Skeletal muscle satellite cell (primary cell): Measurements from ENCODE around the gene SLC6A18.

Experiments
- H3K27me3 ChIP-seq: 2 replicates; pipeline ENCODE4 v1.7.0; 2013; ENCODE audit warnings: low read length; ENCODE audit not compliant: control insufficient read depth, insufficient read depth
- H3K36me3 ChIP-seq: 2 replicates; pipeline ENCODE4 v1.7.0; 2013; ENCODE audit warnings: mild to moderate bottlenecking, control low read depth, low read length; ENCODE audit not compliant: insufficient read depth
- H3K4me1 ChIP-seq: 2 replicates; pipeline ENCODE4 v1.7.0; 2013; ENCODE audit warnings: low read length; ENCODE audit not compliant: control insufficient read depth, insufficient read depth
- H3K4me2 ChIP-seq: 2 replicates; pipeline ENCODE4 v1.7.0; 2013; ENCODE audit warnings: mild to moderate bottlenecking, low read length
- H3K4me3 ChIP-seq: 2 replicates; pipeline ENCODE4 v1.7.0; 2013; ENCODE audit warnings: low read length
- H3K9ac ChIP-seq: 2 replicates; pipeline ENCODE4 v1.7.0; 2013; ENCODE audit warnings: mild to moderate bottlenecking, low read depth, low read length, moderate library complexity
- H3K9me3 ChIP-seq: replicated peaks from 2 replicates; pipeline ENCODE4 v1.7.0; 2013; ENCODE audit warnings: mild to moderate bottlenecking, control low read depth, low read length

SLC6A18 gene

GRCh38 chr5:1229822-1230221, 4.6 kb downstream of the SLC6A18 start:
- no peak overlapping the region for H3K4me2 ChIP-seq
- H3K36me3 ChIP-seq, result no peaks in the 10 kb centered on the region
- H3K27me3 ChIP-seq, result peaks cover 2% of the 10 kb centered on the region
- H3K9ac ChIP-seq, result no peak overlapping the region
- no peaks in the 10 kb centered on the region for H3K4me1 ChIP-seq
- peaks cover 2% of the 10 kb centered on the region for H3K9me3 ChIP-seq
- no peak overlapping the region for H3K4me3 ChIP-seq

- peaks cover 7% of the 10 kb centered on the region for H3K9me3 ChIP-seq
- peaks cover 2% of the 10 kb centered on the region for H3K27me3 ChIP-seq
- no peak overlapping the region for H3K9ac ChIP-seq
- H3K36me3 ChIP-seq, result no peaks in the 10 kb centered on the region
- H3K4me1 ChIP-seq, result no peaks in the 10 kb centered on the region
- no peak overlapping the region for H3K4me3 ChIP-seq
- H3K4me2 ChIP-seq, result no peak overlapping the region
These were observed 5.4 kb downstream of the SLC6A18 start for GRCh38 chr5:1230551-1230950.

GRCh38 chr5:1231354-1231905, 6.2 kb downstream of the SLC6A18 start:
- Histone ChIP-seq H3K36me3 (no peaks in the 10 kb centered on the region), H3K4me1 (no peaks in the 10 kb centered on the region), H3K27me3 (peaks cover 2% of the 10 kb centered on the region), H3K4me3 (no peak overlapping the region), H3K4me2 (no peak overlapping the region), H3K9ac (no peak overlapping the region), H3K9me3 (peaks cover 16% of the 10 kb centered on the region)

GRCh38 chr5:1232780-1233179, 7.6 kb downstream of the SLC6A18 start:
- H3K4me1 ChIP-seq, result no peaks in the 10 kb centered on the region
- H3K4me3 ChIP-seq, result no peak overlapping the region
- peaks cover 2% of the 10 kb centered on the region for H3K27me3 ChIP-seq
- no peaks in the 10 kb centered on the region for H3K36me3 ChIP-seq
- H3K9me3 ChIP-seq, result peaks cover 16% of the 10 kb centered on the region
- H3K9ac ChIP-seq, result no peak overlapping the region
- H3K4me2 ChIP-seq, result no peak overlapping the region

GRCh38 chr5:1235379-1235778, 10.2 kb downstream of the SLC6A18 start:
- Histone ChIP-seq H3K4me2 (no peak overlapping the region), H3K9ac (no peak overlapping the region), H3K4me1 (no peaks in the 10 kb centered on the region), H3K27me3 (no peaks in the 10 kb centered on the region), H3K36me3 (no peaks in the 10 kb centered on the region), H3K4me3 (no peak overlapping the region), H3K9me3 (peaks cover 16% of the 10 kb centered on the region)

GRCh38 chr5:1235838-1236237, 10.7 kb downstream of the SLC6A18 start:
- H3K4me1 ChIP-seq, result no peaks in the 10 kb centered on the region
- H3K4me3 ChIP-seq, result no peak overlapping the region
- H3K9ac ChIP-seq, result no peak overlapping the region
- no peaks in the 10 kb centered on the region for H3K36me3 ChIP-seq
- H3K27me3 ChIP-seq, result no peaks in the 10 kb centered on the region
- H3K9me3 ChIP-seq, result peaks cover 16% of the 10 kb centered on the region
- H3K4me2 ChIP-seq, result no peak overlapping the region

- H3K4me2 ChIP-seq, result no peak overlapping the region
- H3K27me3 ChIP-seq, result no peaks in the 10 kb centered on the region
- H3K4me3 ChIP-seq, result no peak overlapping the region
- H3K9me3 ChIP-seq, result peaks cover 16% of the 10 kb centered on the region
- no peak overlapping the region for H3K9ac ChIP-seq
- no peaks in the 10 kb centered on the region for H3K36me3 ChIP-seq
- H3K4me1 ChIP-seq, result no peaks in the 10 kb centered on the region
These were observed 14.5 kb downstream of the SLC6A18 start for GRCh38 chr5:1239505-1240251.

GRCh38 chr5:1240496-1241260, 15.5 kb downstream of the SLC6A18 start:
- Histone ChIP-seq H3K4me1 (no peaks in the 10 kb centered on the region), H3K27me3 (no peaks in the 10 kb centered on the region), H3K36me3 (no peaks in the 10 kb centered on the region), H3K4me3 (no peak overlapping the region), H3K9me3 (peaks cover 8% of the 10 kb centered on the region), H3K4me2 (no peak overlapping the region), H3K9ac (no peak overlapping the region)

- H3K4me1 ChIP-seq, result no peaks in the 10 kb centered on the region
- H3K9me3 ChIP-seq, result no peaks in the 10 kb centered on the region
- H3K9ac ChIP-seq, result no peak overlapping the region
- H3K4me3 ChIP-seq, result no peak overlapping the region
- no peaks in the 10 kb centered on the region for H3K36me3 ChIP-seq
- no peaks in the 10 kb centered on the region for H3K27me3 ChIP-seq
- no peak overlapping the region for H3K4me2 ChIP-seq
These were observed 16.4 kb downstream of the SLC6A18 start for GRCh38 chr5:1241509-1242080.

- no peaks in the 10 kb centered on the region for H3K9me3 ChIP-seq
- H3K9ac ChIP-seq, result no peak overlapping the region
- no peaks in the 10 kb centered on the region for H3K27me3 ChIP-seq
- H3K36me3 ChIP-seq, result no peaks in the 10 kb centered on the region
- H3K4me1 ChIP-seq, result no peaks in the 10 kb centered on the region
- H3K4me2 ChIP-seq, result no peak overlapping the region
- H3K4me3 ChIP-seq, result no peak overlapping the region
These were observed 17.7 kb downstream of the SLC6A18 start for GRCh38 chr5:1242733-1243486.
